ENCODE measurements around the gene SCAMP4.

Gene SCAMP4

GRCh38 chr19:1912760-1913505, 7.7 kb downstream of the SCAMP4 start:
- DNase-seq (ENCODE audit: low spot score), result no peak
- FAIRE-seq, result no peak

GRCh38 chr19:1913781-1914577, 8.8 kb downstream of the SCAMP4 start:
- FAIRE-seq (no peak), DNase-seq (ENCODE audit: low spot score) (no peak)

GRCh38 chr19:1914826-1915341, 9.7 kb downstream of the SCAMP4 start:
- no peak for FAIRE-seq
- no peak for DNase-seq (ENCODE audit: low spot score)

GRCh38 chr19:1917146-1917545, 11.9 kb downstream of the SCAMP4 start:
- FAIRE-seq (no peak), DNase-seq (ENCODE audit: low spot score) (no peak)

- DNase-seq (ENCODE audit: low spot score), result no peak
- no peak for FAIRE-seq
Measured at GRCh38 chr19:1917926-1918325, 12.7 kb downstream of the SCAMP4 start.

- FAIRE-seq, result no peak
Measured at GRCh38 chr19:1918975-1919374, 13.8 kb downstream of the SCAMP4 start.

GRCh38 chr19:1920644-1921043, 15.4 kb downstream of the SCAMP4 start:
- DNase-seq (ENCODE audit: low spot score), result no peak
- FAIRE-seq, result no peak

More at GRCh38 chr19:1918975-1919374, 13.8 kb downstream of the SCAMP4 start:
- no peak for DNase-seq (ENCODE audit: low spot score)

- no peak for FAIRE-seq
- DNase-seq (ENCODE audit: low spot score), result no peak
Measured at GRCh38 chr19:1921326-1921725, 16.1 kb downstream of the SCAMP4 start.

- FAIRE-seq (no peak), DNase-seq (ENCODE audit: low spot score) (no peak)
Measured at GRCh38 chr19:1921825-1922224, 16.6 kb downstream of the SCAMP4 start.

GRCh38 chr19:1922803-1923202, 17.6 kb downstream of the SCAMP4 start:
- no peak for DNase-seq (ENCODE audit: low spot score)

GRCh38 chr19:1923319-1923718, 18.1 kb downstream of the SCAMP4 start:
- no peak for DNase-seq (ENCODE audit: low spot score)
- no peak for FAIRE-seq

More at GRCh38 chr19:1922803-1923202, 17.6 kb downstream of the SCAMP4 start:
- FAIRE-seq, result no peak

GRCh38 chr19:1924320-1924961, 19.2 kb downstream of the SCAMP4 start:
- FAIRE-seq, result no peak
- DNase-seq (ENCODE audit: low spot score), result no peak

- FAIRE-seq, result no peak
- DNase-seq (ENCODE audit: low spot score), result no peak
Measured at GRCh38 chr19:1925544-1925943, 20.3 kb downstream of the SCAMP4 start.

- DNase-seq (ENCODE audit: low spot score) (peak; percentile 81), FAIRE-seq (no peak)
Measured at GRCh38 chr19:1929021-1929742, 24.0 kb downstream of the SCAMP4 start.

GRCh38 chr19:1931445-1931844, 26.2 kb downstream of the SCAMP4 start:
- DNase-seq (ENCODE audit: low spot score) (no peak), FAIRE-seq (no peak)

GRCh38 chr19:1932395-1932794, 27.2 kb downstream of the SCAMP4 start:
- FAIRE-seq (no peak), DNase-seq (ENCODE audit: low spot score) (no peak)

GRCh38 chr19:1933244-1933643, 28.0 kb downstream of the SCAMP4 start:
- FAIRE-seq, result no peak

GRCh38 chr19:1933942-1934341, 28.7 kb downstream of the SCAMP4 start:
- no peak for DNase-seq (ENCODE audit: low spot score)
- FAIRE-seq, result no peak

More at GRCh38 chr19:1933244-1933643, 28.0 kb downstream of the SCAMP4 start:
- DNase-seq (ENCODE audit: low spot score), result no peak

GRCh38 chr19:1935484-1936208, 30.4 kb downstream of the SCAMP4 start:
- FAIRE-seq (no peak), DNase-seq (ENCODE audit: low spot score) (peak; percentile 16)

- no peak for FAIRE-seq
- DNase-seq (ENCODE audit: low spot score), result no peak
Measured at GRCh38 chr19:1936430-1936829, 31.2 kb downstream of the SCAMP4 start.
